Ishikawa (cell line): ENCODE results near the gene C1orf210.

Experiments used
- CEBPB ChIP-seq: IDR thresholded peaks from 2 replicates; pipeline ENCODE4 v1.6.1; 2012
- CREB1 ChIP-seq: IDR thresholded peaks from 2 replicates; pipeline ENCODE4 v1.6.1; 2012; ENCODE audit warnings: low read depth
- EGR1 ChIP-seq: IDR thresholded peaks from 2 replicates; pipeline ENCODE4 v1.6.1; 2012
- EP300 ChIP-seq: IDR thresholded peaks from 2 replicates; pipeline ENCODE4 v1.6.1; 2012; ENCODE audit warnings: borderline replicate concordance
- FOXM1 ChIP-seq: IDR thresholded peaks from 2 replicates; pipeline ENCODE4 v1.6.1; 2012; ENCODE audit warnings: low read depth, borderline replicate concordance
- RAD21 ChIP-seq: IDR thresholded peaks from 2 replicates; pipeline ENCODE4 v1.6.1; 2012; ENCODE audit warnings: low read depth
- TCF12 ChIP-seq: IDR thresholded peaks from 2 replicates; pipeline ENCODE4 v1.6.1; 2012; ENCODE audit warnings: low read depth
- TEAD4 ChIP-seq: IDR thresholded peaks from 2 replicates; pipeline ENCODE4 v1.6.1; 2012
- YY1 ChIP-seq: IDR thresholded peaks from 2 replicates; pipeline ENCODE4 v1.6.1; 2012; ENCODE audit warnings: low read depth
- TF ChIP-seq, protein P1 (sequence below): IDR thresholded peaks from 2 replicates; pipeline ENCODE4 v1.6.1; 2012
- TF ChIP-seq, protein P2 (sequence below): IDR thresholded peaks from 2 replicates; pipeline ENCODE4 v1.6.1; 2012; ENCODE audit warnings: low read depth, mild to moderate bottlenecking

DNA sequence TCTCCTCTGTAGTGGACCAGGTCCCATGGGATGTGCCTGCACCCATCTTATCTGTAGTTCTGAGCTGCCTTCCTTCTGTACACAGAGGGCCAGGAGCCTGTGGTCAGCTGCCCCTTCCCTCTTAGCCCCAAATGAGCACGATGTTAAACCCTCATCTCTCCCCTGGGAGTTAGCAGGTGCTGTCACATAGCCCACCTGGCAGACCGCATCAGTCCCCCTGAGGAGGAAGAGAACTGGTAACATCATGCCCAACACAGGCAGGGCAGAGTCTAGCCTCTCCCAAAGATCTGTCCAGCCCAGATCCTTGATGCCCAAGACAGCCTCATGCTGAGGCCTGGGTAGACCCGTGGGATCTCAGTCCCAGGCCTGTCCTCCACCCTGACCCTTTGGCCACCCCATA, 20.1 kb upstream of the C1orf210 start:
- no peak for TF ChIP-seq CEBPB
- TF ChIP-seq, protein P1, sequence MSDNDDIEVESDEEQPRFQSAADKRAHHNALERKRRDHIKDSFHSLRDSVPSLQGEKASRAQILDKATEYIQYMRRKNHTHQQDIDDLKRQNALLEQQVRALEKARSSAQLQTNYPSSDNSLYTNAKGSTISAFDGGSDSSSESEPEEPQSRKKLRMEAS = no peak
- no peak for TF ChIP-seq EP300
- TF ChIP-seq, protein P2, sequence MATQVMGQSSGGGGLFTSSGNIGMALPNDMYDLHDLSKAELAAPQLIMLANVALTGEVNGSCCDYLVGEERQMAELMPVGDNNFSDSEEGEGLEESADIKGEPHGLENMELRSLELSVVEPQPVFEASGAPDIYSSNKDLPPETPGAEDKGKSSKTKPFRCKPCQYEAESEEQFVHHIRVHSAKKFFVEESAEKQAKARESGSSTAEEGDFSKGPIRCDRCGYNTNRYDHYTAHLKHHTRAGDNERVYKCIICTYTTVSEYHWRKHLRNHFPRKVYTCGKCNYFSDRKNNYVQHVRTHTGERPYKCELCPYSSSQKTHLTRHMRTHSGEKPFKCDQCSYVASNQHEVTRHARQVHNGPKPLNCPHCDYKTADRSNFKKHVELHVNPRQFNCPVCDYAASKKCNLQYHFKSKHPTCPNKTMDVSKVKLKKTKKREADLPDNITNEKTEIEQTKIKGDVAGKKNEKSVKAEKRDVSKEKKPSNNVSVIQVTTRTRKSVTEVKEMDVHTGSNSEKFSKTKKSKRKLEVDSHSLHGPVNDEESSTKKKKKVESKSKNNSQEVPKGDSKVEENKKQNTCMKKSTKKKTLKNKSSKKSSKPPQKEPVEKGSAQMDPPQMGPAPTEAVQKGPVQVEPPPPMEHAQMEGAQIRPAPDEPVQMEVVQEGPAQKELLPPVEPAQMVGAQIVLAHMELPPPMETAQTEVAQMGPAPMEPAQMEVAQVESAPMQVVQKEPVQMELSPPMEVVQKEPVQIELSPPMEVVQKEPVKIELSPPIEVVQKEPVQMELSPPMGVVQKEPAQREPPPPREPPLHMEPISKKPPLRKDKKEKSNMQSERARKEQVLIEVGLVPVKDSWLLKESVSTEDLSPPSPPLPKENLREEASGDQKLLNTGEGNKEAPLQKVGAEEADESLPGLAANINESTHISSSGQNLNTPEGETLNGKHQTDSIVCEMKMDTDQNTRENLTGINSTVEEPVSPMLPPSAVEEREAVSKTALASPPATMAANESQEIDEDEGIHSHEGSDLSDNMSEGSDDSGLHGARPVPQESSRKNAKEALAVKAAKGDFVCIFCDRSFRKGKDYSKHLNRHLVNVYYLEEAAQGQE = no peak
- TF ChIP-seq FOXM1 = no peak
- TF ChIP-seq YY1 = no peak
- TF ChIP-seq RAD21 = no peak
- no peak for TF ChIP-seq TCF12
- no peak for TF ChIP-seq CREB1
- TF ChIP-seq TEAD4 = no peak
- no peak for TF ChIP-seq EGR1
